GM12878 (cell line): ENCODE measurements around the gene ZNF624. TPM values are rescaled to one million over a fixed set of nuclear protein-coding genes. Genes with fewer than 3 reads are reported as not detected.

ENCODE experiments used
- CEBPZ ChIP-seq: fragments of 150-350 bp; IDR thresholded peaks from 2 replicates; pipeline ENCODE4 v1.6.1; 2016; ENCODE audit warnings: low read depth, low read length
- CREB1 ChIP-seq: IDR thresholded peaks from 2 replicates; pipeline ENCODE4 v1.6.1; 2012; ENCODE audit warnings: low read depth, mild to moderate bottlenecking, inconsistent platforms
- FOXK2 ChIP-seq: fragments of 450-650 bp; IDR thresholded peaks from 2 replicates; pipeline ENCODE4 v1.6.1; 2017; ENCODE audit warnings: mild to moderate bottlenecking, moderate library complexity
- MEF2B ChIP-seq: fragments of 450-650 bp; IDR thresholded peaks from 2 replicates; pipeline ENCODE4 v1.6.1; 2018; ENCODE audit warnings: mild to moderate bottlenecking, moderate library complexity; ENCODE audit not compliant: partially characterized antibody, poor library complexity, severe bottlenecking
- RAD21 ChIP-seq: IDR thresholded peaks from 2 replicates; pipeline ENCODE4 v1.6.1; 2011; ENCODE audit warnings: mild to moderate bottlenecking, low read depth, low read length, moderate library complexity; ENCODE audit not compliant: insufficient read depth
- ZBTB33 ChIP-seq: fragments of 450-650 bp; IDR thresholded peaks from 2 replicates; pipeline ENCODE4 v1.6.1; 2017; ENCODE audit warnings: mild to moderate bottlenecking
- polyA plus RNA-seq, 11 experiments: library from polyadenylated mRNA; depleted of rRNA in 4 of 11; unstranded in 6 of 11; stranded (reverse) in 5 of 11; fragments of >200 nt; fragmentation: Nextera tagmentation in 4 of 11; fragmentation: Illumina TruSeq in 1 of 11; extraction: Ambion mirVana in 4 of 11; extraction: Trizol in 1 of 11; gene quantifications; 1 replicate in 1 of 11; 2 replicates in 10 of 11; pipeline versions ENCODE4 v1.2.1 to v1.2.3, GENCODE V29; 2011 to 2016; ENCODE audit warnings: inconsistent platforms in 2 of 11, missing spikeins in 2 of 11, low read depth in 1 of 11
- small RNA-seq: library from RNA; depleted of rRNA; stranded (forward); fragments of <200 nt; gene quantifications from one replicate; pipeline ENCODE3, GENCODE V24; 2014
- total RNA-seq, 4 experiments: library from RNA; depleted of rRNA in 3 of 4; stranded (reverse); fragments of >200 nt in 3 of 4; fragmentation: Illumina TruSeq in 1 of 4; extraction: Trizol in 1 of 4; gene quantifications; 2 replicates each; pipeline versions ENCODE4 v1.2.1 to v1.2.3, GENCODE V29; 2013 to 2021

Gene ZNF624
- total and polyA plus RNA-seq, 10 of the 15 experiments (the other 5 are each of a cell fraction or from before 2014, with no cell fraction given), result 0.50 to 3.5 (median 2.1) TPM

- no peak for TF ChIP-seq CEBPZ
- TF ChIP-seq RAD21, result no peak
- TF ChIP-seq FOXK2, result no peak
- TF ChIP-seq MEF2B, result no peak
- TF ChIP-seq CREB1, result no peak
- no peak for TF ChIP-seq ZBTB33
Observed at GRCh38 chr17:16573466-16573865, 80.2 kb downstream of the ZNF624 start (continued).

Small RNA genes within 50 kb of the gene (small RNA-seq; reads per million reads assigned to genes)
- gene RNU6-405P, result not detected

Other genes starting within 250 kb of the ZNF624 start
- gene TRPV2, start 238.3 kb downstream of the ZNF624 start, total RNA-seq (2014; rRNA removed), result 59.4 and 61.3 TPM in 2 replicates
- gene TRPV2, start 238.3 kb downstream of the ZNF624 start, total RNA-seq (2014; rRNA removed; fragmentation: Illumina TruSeq; extraction: Trizol), result 25.6 and 29.7 TPM in 2 replicates
- 87.4 and 93.7 TPM in 2 replicates for gene TRPV2, start 238.3 kb downstream of the ZNF624 start, total RNA-seq (2021)
- 33.3 and 82.6 TPM in 2 replicates for gene TRPV2, start 238.3 kb downstream of the ZNF624 start, polyA plus RNA-seq (2011; rRNA removed)
- gene TRPV2, start 238.3 kb downstream of the ZNF624 start, polyA plus RNA-seq (2014; fragmentation: Illumina TruSeq; extraction: Trizol), result 15.4 and 27.3 TPM in 2 replicates
- 10 to 100 TPM in 1 of 2 experiments, 1 to 10 TPM in 1; 8.9 to 29.2 TPM for gene TRPV2, start 238.3 kb downstream of the ZNF624 start, polyA plus RNA-seq (2014; fragmentation: Nextera tagmentation; extraction: Ambion mirVana)
- gene TRPV2, start 238.3 kb downstream of the ZNF624 start, polyA plus RNA-seq (2014; rRNA removed), result 48.8 and 58.4 TPM in 2 replicates
- 10 to 100 TPM; 83.6 to 94.4 TPM for gene TRPV2, start 238.3 kb downstream of the ZNF624 start, polyA plus RNA-seq (2016; fragmentation: Nextera tagmentation; extraction: Ambion mirVana)
- 0.06 and 0.11 TPM in 2 replicates for gene LRRC75A, start 161.7 kb downstream of the ZNF624 start, total RNA-seq (2014; rRNA removed)
- not detected in 2 replicates for gene LRRC75A, start 161.7 kb downstream of the ZNF624 start, total RNA-seq (2014; rRNA removed; fragmentation: Illumina TruSeq; extraction: Trizol)
- gene LRRC75A, start 161.7 kb downstream of the ZNF624 start, total RNA-seq (2021), result 0.05 and 0.16 TPM in 2 replicates
- 0.07 TPM in 1 of 2 replicates, not detected in the other for gene LRRC75A, start 161.7 kb downstream of the ZNF624 start, polyA plus RNA-seq (2011; rRNA removed)
- 0.01 and 0.13 TPM in 2 replicates for gene LRRC75A, start 161.7 kb downstream of the ZNF624 start, polyA plus RNA-seq (2014; fragmentation: Illumina TruSeq; extraction: Trizol)
- under 1 TPM; 0.11 to 0.27 TPM for gene LRRC75A, start 161.7 kb downstream of the ZNF624 start, polyA plus RNA-seq (2014; fragmentation: Nextera tagmentation; extraction: Ambion mirVana)
- gene LRRC75A, start 161.7 kb downstream of the ZNF624 start, polyA plus RNA-seq (2014; rRNA removed), result 0.08 TPM in 1 of 2 replicates, not detected in the other
- gene LRRC75A, start 161.7 kb downstream of the ZNF624 start, polyA plus RNA-seq (2016; fragmentation: Nextera tagmentation; extraction: Ambion mirVana), result 1 to 10 TPM; 1.0 to 1.3 TPM
- 3.2 and 3.4 TPM in 2 replicates for gene ZNF287, start 84.6 kb downstream of the ZNF624 start, total RNA-seq (2014; rRNA removed)
- gene ZNF287, start 84.6 kb downstream of the ZNF624 start, total RNA-seq (2014; rRNA removed; fragmentation: Illumina TruSeq; extraction: Trizol), result 3.8 and 4.7 TPM in 2 replicates
- 4.7 and 6.2 TPM in 2 replicates for gene ZNF287, start 84.6 kb downstream of the ZNF624 start, total RNA-seq (2021)
- 3.0 and 3.6 TPM in 2 replicates for gene ZNF287, start 84.6 kb downstream of the ZNF624 start, polyA plus RNA-seq (2011; rRNA removed)
- gene ZNF287, start 84.6 kb downstream of the ZNF624 start, polyA plus RNA-seq (2014; fragmentation: Illumina TruSeq; extraction: Trizol), result 3.1 and 3.2 TPM in 2 replicates
- gene ZNF287, start 84.6 kb downstream of the ZNF624 start, polyA plus RNA-seq (2014; fragmentation: Nextera tagmentation; extraction: Ambion mirVana), result 1 to 10 TPM; 1.9 to 6.6 TPM
- gene ZNF287, start 84.6 kb downstream of the ZNF624 start, polyA plus RNA-seq (2014; rRNA removed), result 3.5 and 4.1 TPM in 2 replicates
- gene ZNF287, start 84.6 kb downstream of the ZNF624 start, polyA plus RNA-seq (2016; fragmentation: Nextera tagmentation; extraction: Ambion mirVana), result 10 to 100 TPM; 10.3 to 15.5 TPM
- gene CCDC144A, start 36.4 kb upstream of the ZNF624 start, total RNA-seq (2014; rRNA removed), result 1.0 and 1.5 TPM in 2 replicates
- 1.7 and 1.8 TPM in 2 replicates for gene CCDC144A, start 36.4 kb upstream of the ZNF624 start, total RNA-seq (2014; rRNA removed; fragmentation: Illumina TruSeq; extraction: Trizol)
- 0.92 and 1.3 TPM in 2 replicates for gene CCDC144A, start 36.4 kb upstream of the ZNF624 start, total RNA-seq (2021)
- 0.34 and 0.40 TPM in 2 replicates for gene CCDC144A, start 36.4 kb upstream of the ZNF624 start, polyA plus RNA-seq (2011; rRNA removed)
- gene CCDC144A, start 36.4 kb upstream of the ZNF624 start, polyA plus RNA-seq (2014; fragmentation: Illumina TruSeq; extraction: Trizol), result 1.1 and 1.5 TPM in 2 replicates
- gene CCDC144A, start 36.4 kb upstream of the ZNF624 start, polyA plus RNA-seq (2014; fragmentation: Nextera tagmentation; extraction: Ambion mirVana), result under 1 TPM; 0.05 to 0.18 TPM
- 0.61 and 0.80 TPM in 2 replicates for gene CCDC144A, start 36.4 kb upstream of the ZNF624 start, polyA plus RNA-seq (2014; rRNA removed)
- gene CCDC144A, start 36.4 kb upstream of the ZNF624 start, polyA plus RNA-seq (2016; fragmentation: Nextera tagmentation; extraction: Ambion mirVana), result under 1 TPM; 0.71 to 0.87 TPM